ENCODE results near the gene NPHP4. TPM values are rescaled to one million over a fixed set of nuclear protein-coding genes. Genes with fewer than 3 reads are reported as not detected.

Gene NPHP4
- 4.5 TPM for total RNA-seq

GRCh38 chr1:5992026-5992813 is at the start of gene NPHP4:
Gene NPHP4, minus strand, starts transcription at chr1:5992425. Its CDS starts 6,136 bp downstream, at chr1:5986289.
- ATAC-seq, result peak; percentile 93
- DNase-seq (ENCODE audit: low spot score), result peak; percentile 97

DNA sequence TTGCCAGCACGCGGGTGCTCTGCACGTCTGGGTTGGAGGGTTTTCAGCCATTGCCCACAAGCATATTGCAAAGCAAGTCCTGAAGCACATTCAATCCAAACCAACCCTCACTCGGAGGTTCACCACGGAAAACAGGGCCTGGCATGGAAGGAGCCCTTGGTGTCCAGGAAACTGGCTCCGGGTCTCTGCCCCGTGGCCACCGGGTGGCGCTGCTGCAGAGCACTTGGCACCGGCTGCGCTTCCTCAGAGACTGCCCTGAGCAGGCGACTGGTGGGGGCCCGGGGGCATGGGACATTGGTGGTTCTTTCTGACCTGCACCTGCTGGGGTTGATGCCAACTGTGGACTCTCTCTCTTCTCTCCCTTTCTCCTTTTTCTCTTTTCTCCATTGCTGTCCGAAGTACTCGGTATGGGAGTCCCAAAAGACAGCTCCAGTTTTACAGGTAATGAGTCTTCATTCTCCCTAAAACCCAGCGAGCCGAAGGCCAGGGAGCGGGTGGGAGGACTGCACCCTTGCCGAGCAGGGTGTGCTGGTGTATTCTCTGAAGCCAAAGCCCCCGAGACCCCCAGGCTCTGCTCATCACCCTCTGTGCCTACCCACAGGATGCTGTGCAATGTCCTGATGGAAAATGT is 49.3 kb upstream of the NPHP4 start:
- peak; percentile 62 for ATAC-seq
- DNase-seq (ENCODE audit: low spot score), result no peak

DNA sequence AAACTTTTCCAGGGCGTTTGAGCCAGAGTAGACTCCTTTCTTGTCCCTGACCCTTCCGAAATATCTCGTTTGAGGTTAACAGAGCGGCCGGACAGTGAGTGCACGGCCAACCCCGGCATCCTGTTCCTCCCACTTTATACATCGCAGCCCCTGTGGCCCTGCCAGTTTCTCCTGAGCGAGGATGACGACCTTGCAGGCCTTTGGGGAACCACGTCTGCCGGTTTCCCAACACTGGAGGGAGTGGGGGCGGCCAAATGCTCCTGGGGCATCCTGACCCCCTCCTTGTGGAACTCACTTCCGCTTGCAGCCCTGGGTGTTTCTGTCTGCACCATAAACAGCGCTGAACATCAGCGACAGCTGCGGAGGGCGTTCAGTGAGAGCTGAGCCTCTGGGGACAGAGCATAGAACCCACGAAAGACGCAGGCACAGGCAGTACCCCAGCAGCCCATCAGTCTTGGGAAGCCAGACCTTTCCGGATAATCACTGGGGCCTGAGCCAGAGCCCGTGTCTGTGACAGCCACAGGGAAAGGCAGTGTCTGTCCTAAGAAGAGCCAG is 48.7 kb upstream of the NPHP4 start:
- DNase-seq (ENCODE audit: low spot score) (no peak), ATAC-seq (no peak)

GRCh38 chr1:6040444-6040843 is 48.2 kb upstream of the NPHP4 start:
- DNase-seq (ENCODE audit: low spot score) (no peak), ATAC-seq (no peak)

- DNase-seq (ENCODE audit: low spot score) (no peak), ATAC-seq (no peak)
These were observed 46.8 kb upstream of the NPHP4 start for GRCh38 chr1:6039031-6039430.

GRCh38 chr1:6038603-6039002 is 46.4 kb upstream of the NPHP4 start:
- DNase-seq (ENCODE audit: low spot score) (no peak), ATAC-seq (no peak)

GRCh38 chr1:6037338-6037762 is 45.1 kb upstream of the NPHP4 start:
- DNase-seq (ENCODE audit: low spot score) (no peak), ATAC-seq (no peak)

DNA sequence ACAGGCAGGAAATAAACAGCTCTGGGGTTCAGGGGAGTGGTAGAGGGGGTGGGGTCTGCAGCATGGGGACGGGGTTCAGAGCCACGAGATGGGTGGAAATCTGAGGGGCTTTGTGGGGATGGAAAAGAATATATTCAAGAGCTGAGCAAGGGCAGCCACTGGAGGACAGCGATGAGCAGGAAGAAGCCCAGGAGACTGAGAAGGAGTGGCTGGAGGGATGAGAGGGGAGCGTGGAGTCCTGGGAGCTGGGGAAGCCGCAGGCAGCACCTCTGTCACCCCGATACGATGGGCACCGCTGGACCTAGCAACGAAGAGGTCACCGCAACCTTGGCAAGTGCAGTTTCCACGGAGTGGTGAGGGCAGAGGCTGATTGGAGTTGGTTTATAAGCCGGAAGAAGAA is 43.5 kb upstream of the NPHP4 start:
- ATAC-seq (no peak), DNase-seq (ENCODE audit: low spot score) (no peak)

DNA sequence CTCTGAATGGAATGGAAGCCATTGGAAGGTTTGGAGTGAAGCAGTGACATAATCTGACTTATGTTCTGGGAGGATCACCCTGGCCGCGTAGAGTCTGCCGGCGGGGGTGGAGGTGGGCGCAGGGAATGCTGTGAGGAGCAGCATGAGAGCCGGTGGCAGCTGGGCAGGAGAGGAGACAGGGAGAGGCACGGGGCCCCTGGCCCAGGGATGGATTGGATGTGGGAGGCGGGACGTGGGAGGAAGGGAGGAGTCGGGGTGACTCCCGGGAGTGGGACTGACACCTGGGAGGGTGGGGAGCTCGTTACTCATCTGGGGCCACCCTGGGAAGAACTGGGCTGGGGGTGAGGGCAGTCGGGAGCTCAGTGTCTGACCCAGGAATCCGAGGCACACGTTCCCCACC is 43.1 kb upstream of the NPHP4 start:
- DNase-seq (ENCODE audit: low spot score) (no peak), ATAC-seq (no peak)

DNA sequence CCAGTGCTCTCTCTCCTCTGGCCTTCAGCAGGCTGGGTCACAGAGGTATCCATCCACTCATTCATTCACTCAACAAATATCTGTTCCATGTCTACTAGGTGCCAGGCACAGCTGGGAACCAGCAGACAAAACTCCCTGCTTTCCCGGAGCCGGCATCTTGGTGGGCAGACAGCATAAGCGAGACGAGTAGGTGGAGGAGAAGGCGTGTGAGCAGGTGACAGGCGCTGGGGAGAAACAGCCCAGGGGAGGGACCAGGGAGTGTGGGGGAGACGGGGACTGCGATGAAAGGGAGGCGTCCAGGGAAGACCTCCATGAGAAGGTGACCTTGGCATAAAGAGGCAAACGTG is 42.5 kb upstream of the NPHP4 start:
- no peak for ATAC-seq
- no peak for DNase-seq (ENCODE audit: low spot score)

DNA sequence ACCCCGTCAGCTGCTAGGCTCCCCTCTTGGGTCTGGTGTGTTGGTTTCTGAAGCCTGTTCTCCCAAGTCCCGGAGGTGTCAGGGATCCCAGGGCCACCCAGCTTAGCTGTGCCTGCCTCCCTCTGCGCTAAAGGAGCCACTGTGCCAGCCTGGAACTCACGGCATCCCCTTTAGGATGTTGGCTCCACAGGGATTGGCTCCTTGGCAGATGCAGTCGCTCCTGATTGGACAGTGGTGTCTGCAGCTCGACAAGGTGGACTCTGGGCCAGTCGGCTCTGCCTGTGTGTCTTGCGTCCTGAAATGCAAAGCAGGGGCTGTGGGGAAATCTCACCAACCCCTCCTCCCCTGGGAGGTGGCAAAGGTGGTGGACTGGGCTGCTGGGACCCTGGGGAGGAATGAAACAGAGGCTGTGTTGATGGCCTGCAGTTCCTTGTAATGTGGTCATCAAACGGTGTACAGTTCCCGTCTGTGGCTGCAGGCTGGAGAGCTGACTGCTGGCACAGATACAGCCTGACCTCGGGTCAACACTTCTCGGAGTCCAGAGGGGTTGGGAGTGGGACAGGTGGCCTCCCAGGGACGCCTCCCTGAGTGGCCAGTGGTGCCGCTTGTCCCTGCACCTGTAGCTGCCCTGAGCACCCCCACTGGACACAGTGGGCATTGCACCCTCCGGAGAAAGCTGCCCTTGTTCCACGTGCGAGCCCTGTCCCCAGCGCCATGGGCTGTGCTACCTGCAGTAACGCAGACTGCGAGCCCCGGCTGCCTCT is 41.9 kb upstream of the NPHP4 start:
- ATAC-seq, result peak; percentile 88

DNA sequence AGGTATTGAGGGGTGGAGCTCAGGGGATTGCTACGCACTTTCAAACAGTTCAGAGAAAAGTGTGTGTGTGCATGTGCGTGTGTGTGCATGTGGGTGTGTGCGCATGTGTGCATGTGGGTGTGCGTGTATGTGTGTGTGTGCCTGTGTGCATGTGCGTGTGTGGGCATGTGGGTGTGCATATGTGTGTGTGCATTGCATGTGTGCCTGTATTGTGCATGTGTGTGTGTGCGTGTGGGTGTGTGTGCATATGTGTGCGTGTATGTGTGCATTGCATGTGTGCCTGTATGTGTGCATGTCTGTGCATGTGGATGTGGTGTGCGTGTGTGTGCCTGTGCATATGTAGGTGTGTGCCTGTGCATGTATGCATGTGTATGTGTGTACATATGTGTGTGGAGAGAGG is 40.9 kb upstream of the NPHP4 start:
- no peak for ATAC-seq
- DNase-seq (ENCODE audit: low spot score), result no peak

More for the DNA sequence above, 41.9 kb upstream of the NPHP4 start:
- no peak for DNase-seq (ENCODE audit: low spot score)

DNA sequence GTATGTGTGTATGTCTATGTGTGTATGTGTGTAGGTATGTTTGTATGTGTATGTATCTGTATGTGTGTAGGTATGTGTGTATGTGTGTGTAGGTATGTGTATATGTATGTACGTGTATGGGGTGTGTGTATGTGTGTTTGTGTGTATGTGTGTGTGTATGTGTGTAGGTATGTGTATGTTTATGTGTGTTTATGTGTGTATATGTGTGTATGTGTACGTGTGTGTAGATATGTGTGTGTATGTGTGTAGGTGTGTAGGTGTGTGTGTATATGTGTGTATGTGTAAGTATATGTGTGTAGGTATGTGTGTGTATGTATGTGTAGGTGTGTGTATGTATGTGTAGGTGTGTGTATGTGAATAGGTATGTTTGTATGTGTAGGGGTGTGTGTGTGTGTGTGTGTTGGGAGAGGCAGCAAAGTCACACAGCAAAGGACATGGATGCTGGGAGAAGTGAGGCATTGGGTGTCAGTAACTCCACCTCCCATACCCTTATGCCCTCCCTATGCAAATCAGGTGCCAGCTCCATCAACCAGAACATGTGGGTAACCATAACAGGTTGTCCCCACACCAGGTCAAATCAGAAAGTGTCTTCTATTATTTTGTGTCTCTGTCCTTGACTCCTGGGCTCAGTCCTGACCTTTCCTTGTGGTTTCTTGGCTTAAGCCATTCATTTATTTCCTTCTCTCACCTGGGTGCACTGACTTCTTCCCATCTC is 38.5 kb upstream of the NPHP4 start:
- no peak for ATAC-seq

GRCh38 chr1:6030132-6030531 is 37.9 kb upstream of the NPHP4 start:
- DNase-seq (ENCODE audit: low spot score) (no peak), ATAC-seq (no peak)

More for the DNA sequence above, 38.5 kb upstream of the NPHP4 start:
- no peak for DNase-seq (ENCODE audit: low spot score)

DNA sequence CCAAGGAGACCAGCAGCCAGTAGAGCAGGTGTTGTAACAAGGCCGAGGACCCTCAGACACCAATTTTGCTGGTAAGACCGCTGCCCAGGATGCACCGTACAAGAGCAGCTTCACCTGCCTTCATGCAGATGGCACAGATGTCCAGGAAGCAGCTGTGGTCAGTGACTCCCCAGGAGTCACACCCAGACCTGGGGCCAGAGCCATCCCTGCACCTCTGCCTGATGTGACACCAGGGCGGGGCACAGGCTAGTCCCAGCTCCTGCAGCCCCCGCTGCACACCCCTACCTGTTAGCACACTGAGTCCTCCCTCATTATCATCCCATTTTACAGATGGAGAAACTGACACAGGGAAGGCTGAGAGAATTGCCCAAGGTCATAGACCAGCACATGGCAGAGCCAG is 37.1 kb upstream of the NPHP4 start:
- no peak for DNase-seq (ENCODE audit: low spot score)
- ATAC-seq, result no peak

DNA sequence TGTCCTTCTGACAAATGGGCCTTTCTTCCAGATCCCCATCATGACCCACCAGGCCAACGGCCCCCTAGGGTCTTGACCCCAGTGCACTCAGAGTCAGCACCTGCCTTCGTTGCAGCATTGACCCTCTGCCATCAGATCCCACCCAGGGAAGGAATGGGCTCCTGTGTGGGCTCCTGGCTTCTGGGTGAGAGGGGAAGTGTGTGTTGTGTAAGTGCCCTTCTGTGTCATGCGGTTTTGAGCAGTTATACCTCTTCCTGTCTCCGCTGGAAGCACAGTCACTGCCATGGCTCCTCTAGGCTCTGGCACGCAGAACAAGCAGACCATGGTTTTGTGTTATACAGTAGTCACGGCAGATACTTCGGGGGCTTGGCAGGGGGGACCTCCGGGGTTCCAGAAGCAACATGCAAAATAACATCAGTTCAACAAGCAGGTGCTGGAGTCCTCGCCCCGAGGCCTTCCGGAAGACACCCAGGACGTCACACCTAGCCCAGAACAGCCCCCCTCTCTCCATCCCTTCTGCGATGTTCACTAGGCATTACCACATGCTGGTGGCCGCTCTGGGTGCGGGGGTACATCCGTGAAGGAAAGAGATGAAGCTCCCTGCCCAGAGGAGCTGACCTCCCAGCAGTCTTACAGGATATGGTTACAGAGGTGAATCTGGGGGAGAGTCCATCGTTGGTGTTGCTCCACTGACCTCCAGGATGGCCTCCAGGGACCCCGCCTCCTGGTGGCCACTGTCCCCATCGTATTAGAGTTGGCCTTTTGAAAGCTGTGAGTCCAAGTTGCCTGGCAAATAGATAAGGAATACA is 36.0 kb upstream of the NPHP4 start:
- DNase-seq (ENCODE audit: low spot score) (no peak), ATAC-seq (peak; percentile 41)

DNA sequence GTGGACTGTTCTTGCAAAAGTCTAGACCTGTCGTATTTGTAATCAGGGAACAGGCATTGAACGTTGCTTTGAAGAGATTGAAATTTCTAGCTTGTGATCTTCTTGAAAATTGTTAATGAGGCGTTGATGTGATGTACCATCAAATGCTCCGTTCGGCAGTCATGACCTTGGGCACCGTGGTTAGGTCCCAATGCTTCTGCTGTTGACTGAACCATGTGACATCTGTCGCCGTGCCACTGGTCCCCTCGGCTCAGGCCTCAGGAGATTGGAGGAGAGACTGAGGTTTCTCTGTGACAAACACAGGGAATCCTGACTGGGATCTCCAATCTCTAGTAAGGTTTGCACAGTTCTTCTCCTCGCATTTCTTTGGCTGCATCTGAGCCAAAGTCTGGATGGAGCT is 35.4 kb upstream of the NPHP4 start:
- ATAC-seq, result no peak
- no peak for DNase-seq (ENCODE audit: low spot score)

DNA sequence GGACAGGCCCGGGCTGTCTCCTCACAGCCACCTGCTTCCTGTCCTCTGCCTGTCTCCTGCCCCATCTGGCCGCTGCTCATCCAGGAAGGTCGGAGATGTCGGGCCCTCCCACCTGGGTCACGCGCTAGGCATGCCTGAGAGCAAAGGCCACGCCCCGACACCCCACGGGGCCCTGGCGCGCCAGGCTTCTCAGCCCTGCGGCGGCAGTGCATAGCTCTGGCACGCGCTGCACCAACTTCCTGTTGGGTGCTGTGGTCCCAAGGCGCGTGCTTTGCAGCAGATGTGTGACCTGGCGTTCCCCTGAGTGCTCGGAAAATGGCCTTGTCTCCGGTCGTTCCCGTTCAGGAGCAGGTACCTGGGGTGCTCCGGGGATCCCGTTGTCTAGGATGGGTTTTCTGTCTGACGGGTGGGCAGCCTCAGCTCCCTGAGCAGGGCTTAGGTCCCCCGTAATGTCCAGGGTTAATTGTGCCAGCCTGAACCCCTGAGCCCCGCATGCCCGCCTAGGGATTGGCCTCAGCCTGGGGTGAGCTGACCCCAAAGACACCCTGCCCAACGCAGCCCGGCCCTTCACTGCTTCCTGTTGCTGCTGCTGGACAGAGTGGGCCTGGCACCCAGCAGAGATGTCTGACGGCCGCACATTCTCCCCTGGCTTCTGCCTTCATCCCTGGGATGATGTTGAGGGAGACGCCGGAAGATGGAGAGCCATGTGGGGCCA is 34.0 kb upstream of the NPHP4 start:
- ATAC-seq (peak; percentile 79), DNase-seq (ENCODE audit: low spot score) (peak; percentile 75)
